Stimulated activated memory B cell treated with anti-CD40 and anti-IgM and Interleukin-4, amounts not matched to agents 10 μg/mL and 1 μg/mL and 100 μg/mL, for 72 hours (primary cell): ENCODE data around the gene SLC2A3.
A peak's percentile ranks its signal among the peaks of the same experiment; 100 is the strongest.
"Not testable (repeated sequence)": the region's sequence is repeated elsewhere in the genome, so short reads cannot be mapped to it uniquely, and the experiment has no call there.

Experiments
- ATAC-seq: fragments of 150-1000 bp; cut with Tn5 transposase; 2 replicates; pipeline ENCODE4 v1.10.0; 2021
- H3K27ac Mint-ChIP-seq: one replicate; pipeline ENCODE4 v1.8.0; 2022; ENCODE audit warnings: mild to moderate bottlenecking, mixed read lengths
- H3K27me3 Mint-ChIP-seq: one replicate; pipeline ENCODE4 v1.8.0; 2022; ENCODE audit warnings: mixed read lengths
- H3K36me3 Mint-ChIP-seq: one replicate; pipeline ENCODE4 v1.8.0; 2022; ENCODE audit warnings: mixed read lengths
- H3K4me1 Mint-ChIP-seq: one replicate; pipeline ENCODE4 v1.8.0; 2022; ENCODE audit warnings: mixed read lengths
- H3K4me3 Mint-ChIP-seq: one replicate; pipeline ENCODE4 v1.8.0; 2022; ENCODE audit warnings: mild to moderate bottlenecking, moderate library complexity, mixed read lengths
- H3K9me3 Mint-ChIP-seq: one replicate; pipeline ENCODE4 v1.8.0; 2022; ENCODE audit warnings: mixed read lengths

Gene SLC2A3

GRCh38 chr12:7961395-7962178, 25.6 kb upstream of the SLC2A3 start:
- Mint-ChIP-seq H3K27me3 (no peaks in the 10 kb centered on the region), H3K27ac (peak overlapping the region; percentile 84), H3K9me3 (no peaks in the 10 kb centered on the region), H3K4me1 (peaks cover 26% of the 10 kb centered on the region), H3K36me3 (no peaks in the 10 kb centered on the region), H3K4me3 (peak overlapping the region; percentile 91)
- no peak for ATAC-seq

- ATAC-seq, result peak; percentile 40
Measured at GRCh38 chr12:7959701-7960121, 23.7 kb upstream of the SLC2A3 start.

GRCh38 chr12:7959278-7959677, 23.3 kb upstream of the SLC2A3 start:
- Mint-ChIP-seq H3K4me3 (no peak overlapping the region), H3K4me1 (peaks cover 26% of the 10 kb centered on the region), H3K36me3 (no peaks in the 10 kb centered on the region), H3K27me3 (no peaks in the 10 kb centered on the region), H3K27ac (peak overlapping the region; percentile 84), H3K9me3 (no peaks in the 10 kb centered on the region)
- no peak for ATAC-seq

More at GRCh38 chr12:7959701-7960121, 23.7 kb upstream of the SLC2A3 start:
- Mint-ChIP-seq H3K4me1 (peaks cover 26% of the 10 kb centered on the region), H3K27ac (peak overlapping the region; percentile 84), H3K9me3 (no peaks in the 10 kb centered on the region), H3K36me3 (no peaks in the 10 kb centered on the region), H3K4me3 (peak overlapping the region; percentile 91), H3K27me3 (no peaks in the 10 kb centered on the region)

- not testable (repeated sequence) for H3K36me3 Mint-ChIP-seq, H3K27me3 Mint-ChIP-seq, H3K4me3 Mint-ChIP-seq, ATAC-seq, H3K27ac Mint-ChIP-seq, H3K9me3 Mint-ChIP-seq
- H3K4me1 Mint-ChIP-seq, result peaks cover 14% of the 10 kb centered on the region
Measured at GRCh38 chr12:7954877-7955276, 18.9 kb upstream of the SLC2A3 start.

GRCh38 chr12:7954418-7954817, 18.4 kb upstream of the SLC2A3 start:
- ATAC-seq, H3K9me3 Mint-ChIP-seq, H3K27me3 Mint-ChIP-seq, H3K4me1 Mint-ChIP-seq, H3K36me3 Mint-ChIP-seq, H3K27ac Mint-ChIP-seq, H3K4me3 Mint-ChIP-seq: not testable (repeated sequence)

GRCh38 chr12:7953912-7954311, 17.9 kb upstream of the SLC2A3 start:
- ATAC-seq, H3K9me3 Mint-ChIP-seq, H3K27ac Mint-ChIP-seq, H3K4me3 Mint-ChIP-seq, H3K4me1 Mint-ChIP-seq, H3K36me3 Mint-ChIP-seq, H3K27me3 Mint-ChIP-seq: not testable (repeated sequence)

GRCh38 chr12:7951671-7952070, 15.7 kb upstream of the SLC2A3 start:
- Mint-ChIP-seq H3K36me3 (no peaks in the 10 kb centered on the region), H3K27me3 (no peaks in the 10 kb centered on the region), H3K4me3 (no peak overlapping the region), H3K27ac (no peak overlapping the region), H3K9me3 (no peaks in the 10 kb centered on the region), H3K4me1 (peaks cover 11% of the 10 kb centered on the region)
- no peak for ATAC-seq

GRCh38 chr12:7950230-7950943, 14.4 kb upstream of the SLC2A3 start:
- ATAC-seq, H3K27ac Mint-ChIP-seq, H3K9me3 Mint-ChIP-seq, H3K36me3 Mint-ChIP-seq, H3K27me3 Mint-ChIP-seq, H3K4me3 Mint-ChIP-seq: not testable (repeated sequence)
- H3K4me1 Mint-ChIP-seq, result peaks cover 11% of the 10 kb centered on the region

GRCh38 chr12:7948589-7949260, 12.7 kb upstream of the SLC2A3 start:
- Mint-ChIP-seq H3K4me1 (peaks cover 11% of the 10 kb centered on the region), H3K36me3 (no peaks in the 10 kb centered on the region), H3K4me3 (no peak overlapping the region), H3K27me3 (no peaks in the 10 kb centered on the region), H3K27ac (peak overlapping the region; percentile 71), H3K9me3 (no peaks in the 10 kb centered on the region)
- peak; percentile 83 for ATAC-seq

GRCh38 chr12:7947011-7947410, 11.0 kb upstream of the SLC2A3 start:
- Mint-ChIP-seq H3K27me3 (no peaks in the 10 kb centered on the region), H3K36me3 (no peaks in the 10 kb centered on the region), H3K4me3 (no peak overlapping the region), H3K27ac (no peak overlapping the region), H3K4me1 (peaks cover 11% of the 10 kb centered on the region), H3K9me3 (no peaks in the 10 kb centered on the region)
- ATAC-seq, result no peak

- H3K27ac Mint-ChIP-seq, ATAC-seq, H3K36me3 Mint-ChIP-seq, H3K9me3 Mint-ChIP-seq, H3K27me3 Mint-ChIP-seq, H3K4me3 Mint-ChIP-seq: not testable (repeated sequence)
- H3K4me1 Mint-ChIP-seq, result peaks cover 11% of the 10 kb centered on the region
Measured at GRCh38 chr12:7944760-7945159, 8.8 kb upstream of the SLC2A3 start.

GRCh38 chr12:7940906-7941305, 4.9 kb upstream of the SLC2A3 start:
- Mint-ChIP-seq H3K9me3 (no peaks in the 10 kb centered on the region), H3K27me3 (no peaks in the 10 kb centered on the region)
- no peak for ATAC-seq

GRCh38 chr12:7937833-7938506, 2.0 kb upstream of the SLC2A3 start:
- no peaks in the 10 kb centered on the region for H3K9me3 Mint-ChIP-seq
- no peaks in the 10 kb centered on the region for H3K27me3 Mint-ChIP-seq
- no peaks in the 10 kb centered on the region for H3K36me3 Mint-ChIP-seq
- H3K4me1 Mint-ChIP-seq, result peaks cover 8% of the 10 kb centered on the region
- ATAC-seq, result no peak
- no peak overlapping the region for H3K4me3 Mint-ChIP-seq
- peak overlapping the region; percentile 12 for H3K27ac Mint-ChIP-seq

More at GRCh38 chr12:7940906-7941305, 4.9 kb upstream of the SLC2A3 start:
- no peaks in the 10 kb centered on the region for H3K36me3 Mint-ChIP-seq
- no peak overlapping the region for H3K27ac Mint-ChIP-seq
- H3K4me1 Mint-ChIP-seq, result peaks cover 8% of the 10 kb centered on the region
- H3K4me3 Mint-ChIP-seq, result no peak overlapping the region

GRCh38 chr12:7934889-7935492, 996 bp downstream of the SLC2A3 start:
- H3K27ac Mint-ChIP-seq, result no peak overlapping the region
- H3K4me3 Mint-ChIP-seq, result no peak overlapping the region
- H3K36me3 Mint-ChIP-seq, result peaks cover 18% of the 10 kb centered on the region
- H3K4me1 Mint-ChIP-seq, result peaks cover 17% of the 10 kb centered on the region
- no peaks in the 10 kb centered on the region for H3K27me3 Mint-ChIP-seq
- ATAC-seq, result no peak
- H3K9me3 Mint-ChIP-seq, result no peaks in the 10 kb centered on the region
